NCI-H526 treated with DMSO at 0.1 percent for 48 hours (cell line): ENCODE results near the gene CYP2C18.
"Not testable (repeated sequence)": the region's sequence is repeated elsewhere in the genome, so short reads cannot be mapped to it uniquely, and the experiment has no call there.

Experiments
- DNase-seq: peaks from one replicate; lab custom pipeline; 2025; lab: John Stamatoyannopoulos, UW

Gene CYP2C18

GRCh38 chr10:94747137-94747536, 63.6 kb downstream of the CYP2C18 start:
- DNase-seq = no peak

- DNase-seq = no peak
Measured at GRCh38 chr10:94747838-94748237, 64.3 kb downstream of the CYP2C18 start.

GRCh38 chr10:94757916-94758315, 74.4 kb downstream of the CYP2C18 start:
- no peak for DNase-seq

GRCh38 chr10:94760586-94761178, 77.2 kb downstream of the CYP2C18 start:
- no peak for DNase-seq

- DNase-seq = no peak
Measured at GRCh38 chr10:94762393-94762792, 78.9 kb downstream of the CYP2C18 start, which contains the start of gene CYP2C19. CYP2C19 (plus strand) TSS chr10:94762681; CDS start chr10:94762706, 25 bp downstream.

GRCh38 chr10:94775425-94775824, 91.9 kb downstream of the CYP2C18 start:
- DNase-seq = not testable (repeated sequence)

- no peak for DNase-seq
Measured at GRCh38 chr10:94777886-94778458, 94.4 kb downstream of the CYP2C18 start.

GRCh38 chr10:94780844-94781243, 97.3 kb downstream of the CYP2C18 start:
- no peak for DNase-seq

- DNase-seq = no peak
Measured at GRCh38 chr10:94784256-94784655, 100.7 kb downstream of the CYP2C18 start.

GRCh38 chr10:94785211-94785610, 101.7 kb downstream of the CYP2C18 start:
- no peak for DNase-seq
